ENCODE measurements around the gene KDM3A. TPM values are rescaled to one million over a fixed set of nuclear protein-coding genes. Genes with fewer than 3 reads are reported as not detected.
A peak's percentile ranks its signal among the peaks of the same experiment; 100 is the strongest.

KDM3A gene
- total RNA-seq, 4 donors from 2014 or later = 37.3 to 68.6 (median 52.0) TPM

DNA sequence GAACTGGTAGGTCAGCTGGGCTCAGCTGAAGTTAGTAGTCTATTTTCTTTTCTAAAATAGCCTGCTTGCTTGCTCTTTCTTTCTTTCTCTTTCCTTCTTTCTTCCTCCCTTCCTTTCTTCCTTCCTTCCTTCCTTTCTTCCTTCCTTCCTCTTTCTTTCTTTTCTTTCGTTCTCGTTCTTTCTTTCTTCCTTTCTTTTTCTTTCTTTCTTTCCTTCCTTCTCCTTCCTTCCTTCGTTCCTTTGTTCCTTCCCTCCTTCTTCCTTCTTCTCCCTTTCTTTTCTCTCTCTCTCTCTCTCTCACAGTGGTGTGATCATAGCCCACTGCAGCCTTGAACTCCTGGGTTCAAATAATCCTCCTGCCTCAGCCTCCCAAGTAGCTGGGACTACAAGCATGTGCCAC is 29.2 kb upstream of the KDM3A start:
- WGBS = 82% methylated on average over 3 of the region's 3 CpGs
- intact Hi-C loops (cut with DNase I) = no loop called here
- Histone ChIP-seq H3K27ac (replicated peaks in 1 of 4) (no peak overlapping the region), H3K27me3 (no peaks in the 10 kb centered on the region), H3K4me1 (no peaks in the 10 kb centered on the region), H3K9me3 (no peaks in the 10 kb centered on the region), H3K4me3 (no peak overlapping the region), H3K36me3 (no peaks in the 10 kb centered on the region)
- DNase-seq (ENCODE audit: extremely low spot score) = no peak
- no peak for TF ChIP-seq EP300 (IDR thresholded peaks at IDR 0.05)
- TF ChIP-seq, protein P1, sequence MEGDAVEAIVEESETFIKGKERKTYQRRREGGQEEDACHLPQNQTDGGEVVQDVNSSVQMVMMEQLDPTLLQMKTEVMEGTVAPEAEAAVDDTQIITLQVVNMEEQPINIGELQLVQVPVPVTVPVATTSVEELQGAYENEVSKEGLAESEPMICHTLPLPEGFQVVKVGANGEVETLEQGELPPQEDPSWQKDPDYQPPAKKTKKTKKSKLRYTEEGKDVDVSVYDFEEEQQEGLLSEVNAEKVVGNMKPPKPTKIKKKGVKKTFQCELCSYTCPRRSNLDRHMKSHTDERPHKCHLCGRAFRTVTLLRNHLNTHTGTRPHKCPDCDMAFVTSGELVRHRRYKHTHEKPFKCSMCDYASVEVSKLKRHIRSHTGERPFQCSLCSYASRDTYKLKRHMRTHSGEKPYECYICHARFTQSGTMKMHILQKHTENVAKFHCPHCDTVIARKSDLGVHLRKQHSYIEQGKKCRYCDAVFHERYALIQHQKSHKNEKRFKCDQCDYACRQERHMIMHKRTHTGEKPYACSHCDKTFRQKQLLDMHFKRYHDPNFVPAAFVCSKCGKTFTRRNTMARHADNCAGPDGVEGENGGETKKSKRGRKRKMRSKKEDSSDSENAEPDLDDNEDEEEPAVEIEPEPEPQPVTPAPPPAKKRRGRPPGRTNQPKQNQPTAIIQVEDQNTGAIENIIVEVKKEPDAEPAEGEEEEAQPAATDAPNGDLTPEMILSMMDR (IDR thresholded peaks at IDR 0.05) = no peak

DNA sequence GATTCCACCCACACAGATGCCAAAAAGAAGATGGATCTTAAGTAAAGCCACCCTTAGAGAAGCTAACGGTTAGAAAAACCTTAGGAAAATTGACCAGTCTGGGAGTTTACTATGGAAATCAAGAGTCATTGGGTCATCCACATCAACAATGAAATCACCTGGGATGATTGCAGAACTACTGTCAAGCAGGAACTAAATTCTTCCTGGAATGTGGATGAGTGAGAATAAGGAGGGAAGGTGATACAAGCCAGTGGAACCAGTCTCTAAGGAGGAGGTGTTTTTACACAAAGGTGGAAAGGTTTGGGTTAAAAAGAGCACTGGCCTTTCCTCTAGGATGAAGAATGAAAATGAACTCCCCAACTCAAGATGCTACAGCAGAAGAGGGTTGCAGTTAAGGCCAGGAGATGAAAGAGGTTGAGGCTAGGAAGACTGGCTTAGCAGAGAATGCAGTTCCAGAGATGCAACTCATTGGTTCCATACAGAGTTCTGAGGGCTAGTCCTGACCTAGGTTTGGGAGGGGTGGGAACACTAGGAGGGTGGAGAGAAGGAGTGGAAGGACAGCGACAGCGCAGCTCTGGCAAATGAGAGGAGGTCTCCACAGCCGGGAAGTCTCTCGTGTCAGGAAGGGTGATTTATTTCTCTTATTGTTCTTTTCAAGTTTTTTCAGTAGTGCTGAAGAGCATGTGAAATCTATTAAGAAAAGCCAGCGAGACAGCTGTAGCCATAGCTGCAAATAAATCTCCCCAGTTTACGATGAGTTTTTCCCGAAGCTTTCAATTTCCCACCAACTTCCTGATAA is 27.7 kb upstream of the KDM3A start:
- no peak for DNase-seq (ENCODE audit: extremely low spot score)
- Histone ChIP-seq H3K36me3 (no peaks in the 10 kb centered on the region), H3K27ac (replicated peaks in 1 of 4) (no peak overlapping the region), H3K27me3 (no peaks in the 10 kb centered on the region), H3K9me3 (no peaks in the 10 kb centered on the region), H3K4me3 (peak overlapping the region in 1 of 4 donors; percentile 21), H3K4me1 (no peaks in the 10 kb centered on the region)
- TF ChIP-seq POLR2A (IDR thresholded peaks at IDR 0.05; ENCODE audit: low read depth) (no peak), POLR2AphosphoS5 (IDR thresholded peaks at IDR 0.05) (no peak), EP300 (IDR thresholded peaks at IDR 0.05) (no peak)
- TF ChIP-seq, protein P1 (IDR thresholded peaks at IDR 0.05) = no peak
- intact Hi-C loops (cut with DNase I) = no loop called here
- WGBS = 44% methylated on average over 8 of the region's 8 CpGs

DNA sequence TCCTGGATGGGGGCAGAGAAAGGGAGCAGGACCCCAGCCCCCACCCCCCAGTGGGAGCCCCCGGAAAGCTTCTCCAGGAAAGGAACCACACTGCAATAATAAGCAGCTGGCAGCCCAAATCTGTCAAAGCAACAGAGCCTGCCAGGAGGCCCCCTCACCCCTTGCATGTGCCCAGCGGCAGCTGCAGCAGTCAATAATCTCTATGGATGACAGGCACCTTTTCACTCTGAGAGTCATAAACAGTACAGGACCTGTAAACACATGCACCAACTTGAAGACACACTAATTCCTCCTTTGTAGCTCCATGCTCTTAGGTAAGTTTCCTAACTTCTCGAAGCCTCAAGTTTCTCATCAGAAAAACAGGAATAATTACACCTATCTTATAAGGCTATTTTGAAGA is 26.2 kb upstream of the KDM3A start:
- 55% methylated on average over 3 of the region's 3 CpGs for WGBS
- no peaks in the 10 kb centered on the region for H3K4me1 ChIP-seq
- H3K4me3 ChIP-seq = no peak overlapping the region
- H3K27me3 ChIP-seq = no peaks in the 10 kb centered on the region
- H3K9me3 ChIP-seq = no peaks in the 10 kb centered on the region
- H3K36me3 ChIP-seq = no peaks in the 10 kb centered on the region
- intact Hi-C loops (cut with DNase I) = no loop called here
- no peak overlapping the region for H3K27ac ChIP-seq (replicated peaks in 1 of 4)
- no peak for DNase-seq (ENCODE audit: extremely low spot score)
- no peak for TF ChIP-seq POLR2AphosphoS5 (IDR thresholded peaks at IDR 0.05)
- TF ChIP-seq, protein P1 (IDR thresholded peaks at IDR 0.05) = no peak
- no peak for TF ChIP-seq EP300 (IDR thresholded peaks at IDR 0.05)
- TF ChIP-seq POLR2A (IDR thresholded peaks at IDR 0.05; ENCODE audit: low read depth) = no peak

DNA sequence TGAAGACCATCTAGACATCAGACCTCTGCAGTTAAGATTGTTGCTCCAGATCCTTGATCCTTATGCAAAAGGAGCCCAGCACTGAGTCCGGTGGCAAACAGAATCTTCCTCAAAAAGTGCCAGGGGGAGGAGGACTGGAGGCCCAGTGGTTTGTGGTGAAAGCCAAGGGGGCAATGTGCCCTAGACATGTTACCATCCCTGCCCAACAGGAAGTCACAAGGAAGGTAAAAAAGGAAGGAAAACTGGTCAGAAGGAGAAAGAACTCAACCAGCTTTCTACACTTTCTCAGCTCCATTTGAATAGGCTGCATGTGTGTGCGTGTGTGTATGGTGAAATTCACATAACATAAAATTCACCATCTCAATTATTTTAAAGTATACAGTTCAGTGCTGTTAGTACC is 25.0 kb upstream of the KDM3A start:
- H3K36me3 ChIP-seq = no peaks in the 10 kb centered on the region
- H3K27me3 ChIP-seq = no peaks in the 10 kb centered on the region
- H3K27ac ChIP-seq (replicated peaks in 1 of 4) = no peak overlapping the region
- intact Hi-C loops (cut with DNase I) = no loop called here
- TF ChIP-seq, protein P1 (IDR thresholded peaks at IDR 0.05) = no peak
- TF ChIP-seq EP300 (IDR thresholded peaks at IDR 0.05) = no peak
- TF ChIP-seq POLR2AphosphoS5 (IDR thresholded peaks at IDR 0.05) = no peak
- TF ChIP-seq POLR2A (IDR thresholded peaks at IDR 0.05; ENCODE audit: low read depth) = no peak
- 86% methylated on average over 2 of the region's 2 CpGs for WGBS
- no peaks in the 10 kb centered on the region for H3K4me1 ChIP-seq
- no peak overlapping the region for H3K4me3 ChIP-seq
- H3K9me3 ChIP-seq = no peaks in the 10 kb centered on the region
- no peak for DNase-seq (ENCODE audit: extremely low spot score)

DNA sequence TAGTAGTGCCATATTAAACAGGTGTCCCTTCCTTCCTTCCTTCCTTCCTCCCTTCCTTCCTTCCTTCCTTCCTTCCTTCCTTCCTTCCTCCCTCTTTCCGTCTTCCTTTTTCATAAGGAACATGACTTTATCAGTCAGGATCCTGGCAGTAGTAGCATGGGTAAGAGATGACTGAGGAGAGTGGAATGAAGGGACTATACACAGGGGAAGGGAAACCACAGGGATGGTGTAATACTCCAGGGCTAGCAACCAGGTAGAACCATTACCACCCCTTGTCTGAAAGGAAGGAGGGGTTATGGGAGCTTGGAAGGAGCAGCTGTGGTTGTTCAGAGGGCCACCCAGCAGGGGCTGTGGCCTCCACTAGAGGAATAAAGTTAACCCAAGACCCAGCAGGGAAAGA is 23.2 kb upstream of the KDM3A start:
- H3K27me3 ChIP-seq = no peaks in the 10 kb centered on the region
- no peak overlapping the region for H3K27ac ChIP-seq (replicated peaks in 1 of 4)
- DNase-seq (ENCODE audit: extremely low spot score) = no peak
- no peaks in the 10 kb centered on the region for H3K36me3 ChIP-seq
- 85% methylated on average over 1 of the region's 1 CpG for WGBS
- H3K9me3 ChIP-seq = peaks cover 0 to 7% (median 0%) of the 10 kb centered on the region in 4 donors
- H3K4me1 ChIP-seq = no peaks in the 10 kb centered on the region
- intact Hi-C loops (cut with DNase I) = no loop called here
- no peak for TF ChIP-seq POLR2AphosphoS5 (IDR thresholded peaks at IDR 0.05)
- TF ChIP-seq POLR2A (IDR thresholded peaks at IDR 0.05; ENCODE audit: low read depth) = no peak
- TF ChIP-seq, protein P1 (IDR thresholded peaks at IDR 0.05) = no peak
- TF ChIP-seq EP300 (IDR thresholded peaks at IDR 0.05) = no peak
- no peak overlapping the region for H3K4me3 ChIP-seq
